KOPT-K1 (cell line): Measurements from ENCODE around the gene NALCN.

Experiments
- H3K27ac ChIP-seq: fragments of 200-600 bp; sonication (generic); 2 replicates; pipeline ENCODE4 v1.5.1; 2016; ENCODE audit warnings: antibody characterized with exemption, mild to moderate bottlenecking, low read depth, low read length; ENCODE audit not compliant: poor library complexity, severe bottlenecking
- H3K36me3 ChIP-seq: fragments of 200-600 bp; sonication (generic); 2 replicates; pipeline ENCODE4 v1.5.1; 2017; ENCODE audit warnings: antibody characterized with exemption, mild to moderate bottlenecking, low read length, moderate library complexity; ENCODE audit not compliant: insufficient read depth
- H3K9me3 ChIP-seq: fragments of 200-600 bp; sonication (generic); 2 replicates; pipeline ENCODE4 v1.5.1; 2017; ENCODE audit warnings: antibody characterized with exemption, low read length, mild to moderate bottlenecking; ENCODE audit not compliant: insufficient read depth, poor library complexity, severe bottlenecking

Gene NALCN

DNA sequence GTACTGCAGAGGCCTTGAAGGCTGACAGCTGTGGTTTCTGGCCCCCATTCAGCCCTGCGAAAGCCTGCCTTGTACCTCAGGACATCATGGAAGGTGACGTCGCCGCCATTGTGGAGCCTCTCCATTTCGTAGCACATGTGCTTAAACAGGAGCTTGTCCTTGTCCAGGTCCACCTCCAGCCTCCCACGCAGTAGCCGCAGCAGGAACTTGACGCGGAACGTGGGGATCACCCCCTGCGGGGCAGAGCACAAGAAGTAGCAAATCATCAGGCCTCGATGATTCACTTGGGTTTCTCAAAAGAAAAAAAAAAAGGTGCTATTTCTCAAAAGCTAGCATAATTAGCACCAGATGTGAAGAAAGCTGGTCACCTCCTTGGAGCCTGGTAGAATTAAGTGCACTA is 351.0 kb downstream of the NALCN start:
- Histone ChIP-seq H3K9me3 (no peaks in the 10 kb centered on the region), H3K27ac (no peak overlapping the region), H3K36me3 (no peaks in the 10 kb centered on the region)

DNA sequence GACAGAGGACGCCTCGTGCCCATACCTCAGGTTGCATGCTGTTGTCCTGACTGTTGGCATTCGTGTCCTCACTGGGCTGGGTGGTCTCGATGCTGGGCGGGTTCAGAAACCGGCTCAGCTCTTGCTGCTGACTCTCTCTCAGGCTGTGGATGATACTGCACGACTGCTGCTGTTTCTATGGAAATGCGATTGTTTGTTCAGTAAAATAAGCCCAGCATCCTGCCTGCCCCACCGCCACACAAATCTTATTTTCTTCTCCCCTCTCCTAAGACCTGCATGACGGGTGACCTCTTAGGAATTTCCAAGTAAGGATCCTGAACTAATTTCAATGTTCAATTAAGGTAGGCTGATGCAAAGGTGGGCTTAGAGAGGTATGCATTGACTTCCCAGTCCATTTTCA is 356.5 kb downstream of the NALCN start:
- H3K27ac ChIP-seq, result no peak overlapping the region
- H3K9me3 ChIP-seq, result no peaks in the 10 kb centered on the region
- H3K36me3 ChIP-seq, result no peaks in the 10 kb centered on the region

DNA sequence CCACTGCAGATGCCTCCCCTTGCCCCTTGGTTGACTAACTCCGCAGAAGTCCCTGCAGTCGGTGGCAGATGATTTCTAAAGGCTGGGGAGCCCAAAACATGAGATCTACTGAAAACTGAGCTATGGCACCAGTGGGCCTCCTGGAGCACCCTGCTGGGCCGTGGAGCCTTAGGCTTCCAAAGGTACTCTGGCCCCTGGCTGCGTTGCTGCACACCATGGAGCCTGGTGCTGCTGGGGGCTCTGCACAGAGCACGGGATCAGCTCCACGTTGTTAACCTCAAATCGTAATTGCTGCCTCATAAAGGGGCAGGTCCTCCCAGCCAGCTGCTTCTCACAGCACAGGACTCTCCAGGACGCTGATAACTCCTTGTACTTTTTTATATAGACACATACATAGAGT is 357.5 kb downstream of the NALCN start:
- H3K27ac ChIP-seq, result no peak overlapping the region
- H3K36me3 ChIP-seq, result no peaks in the 10 kb centered on the region
- H3K9me3 ChIP-seq, result no peaks in the 10 kb centered on the region

DNA sequence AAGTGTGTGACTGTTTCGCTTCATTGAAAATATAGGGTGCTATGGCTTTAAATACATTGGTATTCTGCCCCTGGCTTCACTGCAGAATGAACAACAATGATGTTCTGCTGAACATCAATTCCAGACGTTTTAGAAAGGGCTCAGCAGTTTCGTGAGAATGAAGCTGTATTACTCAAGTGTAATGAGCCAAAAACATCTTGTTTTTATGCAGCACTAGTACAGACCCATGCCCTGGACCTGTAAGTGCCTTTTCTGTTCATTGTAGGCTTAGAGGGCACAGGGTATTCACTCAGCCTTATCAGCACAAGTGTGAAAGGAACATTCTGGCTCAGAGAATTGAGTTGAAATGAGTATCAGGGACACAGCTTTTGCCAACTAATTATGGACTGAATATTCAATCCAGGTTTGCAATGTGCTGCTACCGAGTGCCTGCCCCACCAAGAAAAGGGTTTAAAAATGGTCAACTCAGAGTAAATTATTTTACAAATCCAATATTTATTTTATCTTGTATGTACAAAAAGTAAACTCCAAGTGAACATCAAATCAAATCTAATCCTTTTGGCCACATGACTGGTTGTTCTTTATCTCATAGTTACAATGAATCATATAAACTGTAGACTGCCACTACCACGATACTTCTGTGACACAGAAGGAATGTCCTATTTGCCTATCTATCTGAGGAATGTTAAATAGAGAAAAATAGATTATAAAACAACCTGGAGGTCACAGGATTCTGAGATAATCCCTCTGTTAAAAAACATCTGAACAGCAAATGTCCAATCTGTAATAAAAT is 362.8 kb downstream of the NALCN start:
- Histone ChIP-seq H3K27ac (no peak overlapping the region), H3K9me3 (no peaks in the 10 kb centered on the region), H3K36me3 (no peaks in the 10 kb centered on the region)

DNA sequence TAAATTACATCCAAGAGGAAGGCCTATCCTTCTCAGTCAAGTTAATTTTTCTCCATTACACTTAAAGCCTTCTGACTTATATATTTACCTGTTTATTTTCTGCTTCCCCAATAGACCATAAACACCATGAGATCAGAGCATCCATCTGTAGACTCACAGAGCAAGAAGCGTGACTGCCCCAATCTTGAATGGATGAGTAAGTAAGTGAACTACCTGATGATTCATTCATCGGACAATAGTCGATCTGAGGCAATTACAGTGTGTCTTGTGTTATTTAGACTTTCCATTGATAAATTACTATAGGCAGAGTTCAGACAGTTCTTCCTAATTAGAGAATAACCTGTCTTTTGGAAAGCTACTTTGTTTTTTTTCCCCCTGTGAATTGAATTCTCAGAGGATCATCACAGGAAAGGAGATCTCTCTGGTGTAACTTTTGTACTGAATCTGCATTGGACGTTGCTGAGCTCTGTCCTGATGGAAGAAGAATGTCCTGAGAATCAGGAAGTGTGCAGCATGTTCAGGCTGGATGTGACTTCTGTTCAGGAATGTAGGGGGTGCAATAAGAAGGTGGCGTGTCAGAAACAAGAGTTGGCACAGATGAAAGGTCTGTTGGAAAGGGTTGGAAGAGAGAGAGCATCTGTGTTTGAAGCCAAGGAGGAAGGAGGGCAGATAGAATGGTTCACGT is 367.0 kb downstream of the NALCN start:
- no peak overlapping the region for H3K27ac ChIP-seq
- H3K9me3 ChIP-seq, result peaks cover 10% of the 10 kb centered on the region
- no peaks in the 10 kb centered on the region for H3K36me3 ChIP-seq

DNA sequence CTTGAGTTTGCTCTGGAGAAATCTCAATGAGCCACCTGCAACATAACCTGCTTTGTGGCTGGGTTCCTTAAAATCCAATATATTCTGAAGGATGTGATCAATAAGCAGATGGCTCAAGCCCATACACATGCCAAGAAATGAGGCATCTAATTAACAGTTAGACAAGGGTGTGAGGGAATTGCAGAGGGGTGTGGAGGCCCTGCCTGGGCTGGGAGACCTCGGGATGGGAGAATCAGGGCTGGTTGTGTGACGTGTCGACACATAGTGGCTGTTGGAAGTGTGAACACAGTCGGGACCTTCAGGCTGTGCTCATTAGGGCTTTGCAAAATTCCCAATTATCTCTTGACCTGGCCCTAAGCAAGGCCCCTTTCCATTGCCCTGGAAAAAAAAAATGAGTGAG is 379.8 kb downstream of the NALCN start:
- no peak overlapping the region for H3K27ac ChIP-seq
- H3K36me3 ChIP-seq, result no peaks in the 10 kb centered on the region
- no peaks in the 10 kb centered on the region for H3K9me3 ChIP-seq

DNA sequence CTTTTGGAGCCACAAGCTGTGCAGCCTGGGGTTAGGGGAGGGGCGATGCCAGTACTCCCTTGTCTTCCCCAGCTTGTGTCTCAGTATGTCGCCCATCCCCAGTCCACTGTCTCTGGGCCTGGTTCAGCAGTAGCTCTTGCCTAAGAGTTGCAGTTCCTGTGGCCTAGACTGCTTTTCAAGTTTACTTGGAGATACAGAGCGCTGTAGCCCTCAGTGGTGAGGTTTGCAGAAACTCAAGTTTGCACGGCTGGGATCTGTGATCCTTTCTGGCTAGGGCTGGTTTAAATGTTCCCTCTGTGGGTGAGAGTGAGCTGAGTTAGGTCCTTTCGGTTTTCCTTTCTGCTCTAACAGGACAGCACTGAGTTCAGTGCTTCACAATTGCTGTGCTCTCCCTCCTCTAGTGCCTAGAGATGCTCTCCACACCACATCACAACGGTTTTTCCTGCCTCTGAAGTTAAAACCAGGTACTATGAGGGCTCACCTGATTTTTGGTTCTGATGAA is 381.1 kb downstream of the NALCN start:
- Histone ChIP-seq H3K9me3 (no peaks in the 10 kb centered on the region), H3K27ac (no peak overlapping the region), H3K36me3 (no peaks in the 10 kb centered on the region)

DNA sequence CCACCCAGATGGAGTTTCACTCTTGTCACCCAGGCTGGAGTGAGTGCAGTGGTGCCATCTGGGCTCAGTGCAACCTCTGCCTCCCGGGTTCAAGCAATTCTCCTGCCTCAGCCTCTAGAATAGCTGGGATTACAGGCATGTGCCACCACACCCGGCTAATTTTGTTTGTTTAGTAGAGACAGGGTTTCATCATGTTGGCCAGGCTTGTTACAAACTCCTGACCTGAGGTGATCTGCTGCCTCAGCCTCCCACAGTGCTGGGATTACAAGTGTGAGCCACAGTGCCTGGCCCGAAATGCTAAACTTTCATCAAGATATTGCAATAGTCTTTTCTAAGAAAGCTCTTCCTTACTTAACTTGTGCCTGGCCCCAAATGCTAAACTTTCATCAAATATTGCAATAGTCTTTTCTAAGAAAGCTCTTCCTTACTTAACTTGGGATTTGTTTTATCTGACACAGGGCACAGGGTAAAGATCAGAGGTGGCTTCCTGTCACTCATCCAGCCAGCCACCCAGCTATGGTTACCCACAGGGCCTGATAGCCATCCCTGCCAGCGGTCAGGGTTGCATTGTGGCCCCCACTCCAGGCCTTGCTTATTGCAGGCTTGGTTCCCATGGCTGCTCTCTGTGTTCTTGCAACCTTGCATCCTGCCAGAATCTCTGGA is 389.4 kb downstream of the NALCN start:
- no peaks in the 10 kb centered on the region for H3K36me3 ChIP-seq
- no peak overlapping the region for H3K27ac ChIP-seq
- H3K9me3 ChIP-seq, result no peaks in the 10 kb centered on the region

DNA sequence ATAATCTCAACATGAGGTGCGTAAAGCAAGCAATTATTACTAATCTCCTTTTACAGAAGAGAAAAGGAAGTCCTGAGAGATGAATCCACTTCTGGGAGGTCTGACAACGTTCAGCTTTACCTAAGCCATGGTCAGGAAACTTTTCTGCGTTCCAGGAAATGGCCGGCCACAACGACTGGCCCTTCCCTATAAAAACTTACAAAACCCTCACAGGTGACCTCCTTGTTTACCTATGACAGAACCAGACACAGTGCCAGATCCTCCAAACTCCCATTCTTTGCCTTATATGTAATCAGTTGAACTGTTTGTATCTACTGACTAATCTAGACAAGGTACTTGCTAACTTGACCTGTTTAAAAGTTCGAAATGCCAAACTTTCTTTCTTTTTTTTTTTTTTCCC is 390.0 kb downstream of the NALCN start:
- Histone ChIP-seq H3K27ac (no peak overlapping the region), H3K36me3 (no peaks in the 10 kb centered on the region), H3K9me3 (no peaks in the 10 kb centered on the region)

DNA sequence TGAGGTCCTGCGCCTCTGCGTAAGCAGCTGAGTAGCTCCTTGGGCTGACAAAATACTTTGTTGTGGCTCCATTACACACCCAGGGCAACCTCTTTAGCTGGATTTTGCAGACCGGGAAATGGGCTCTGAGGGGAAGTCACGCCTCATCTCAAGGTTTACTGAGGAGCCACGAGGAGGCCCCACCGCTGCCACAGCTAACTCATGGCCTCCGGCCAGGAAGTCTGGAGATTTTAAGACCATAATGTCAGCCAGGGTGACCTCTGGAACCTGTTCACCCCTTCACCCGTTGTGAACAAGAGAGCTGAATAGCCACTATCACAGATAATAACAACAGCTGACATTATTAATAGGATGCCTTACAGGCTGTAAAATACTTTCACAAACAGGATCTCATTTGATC is 390.4 kb downstream of the NALCN start:
- H3K9me3 ChIP-seq, result no peaks in the 10 kb centered on the region
- no peak overlapping the region for H3K27ac ChIP-seq
- H3K36me3 ChIP-seq, result no peaks in the 10 kb centered on the region

DNA sequence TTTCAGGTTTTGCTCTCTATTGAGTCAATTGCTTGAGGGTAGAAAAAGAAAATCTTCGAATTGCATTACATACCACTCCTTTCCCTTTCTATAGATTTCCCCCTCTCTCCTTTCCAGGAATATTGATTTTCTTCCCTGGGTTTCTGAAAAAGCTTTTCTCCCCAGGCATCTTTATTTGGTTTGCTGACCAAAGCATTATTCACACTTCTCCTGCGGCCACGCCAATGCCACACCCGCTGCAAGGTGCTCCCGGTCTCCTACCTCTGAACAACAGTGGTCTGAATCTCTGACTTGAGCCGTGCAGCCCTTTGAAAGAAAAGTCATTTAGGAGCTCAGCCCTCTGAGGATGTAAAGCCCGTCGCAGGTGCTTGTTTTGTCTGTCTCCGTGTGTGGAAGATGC is 390.8 kb downstream of the NALCN start:
- no peaks in the 10 kb centered on the region for H3K9me3 ChIP-seq
- no peaks in the 10 kb centered on the region for H3K36me3 ChIP-seq
- no peak overlapping the region for H3K27ac ChIP-seq

DNA sequence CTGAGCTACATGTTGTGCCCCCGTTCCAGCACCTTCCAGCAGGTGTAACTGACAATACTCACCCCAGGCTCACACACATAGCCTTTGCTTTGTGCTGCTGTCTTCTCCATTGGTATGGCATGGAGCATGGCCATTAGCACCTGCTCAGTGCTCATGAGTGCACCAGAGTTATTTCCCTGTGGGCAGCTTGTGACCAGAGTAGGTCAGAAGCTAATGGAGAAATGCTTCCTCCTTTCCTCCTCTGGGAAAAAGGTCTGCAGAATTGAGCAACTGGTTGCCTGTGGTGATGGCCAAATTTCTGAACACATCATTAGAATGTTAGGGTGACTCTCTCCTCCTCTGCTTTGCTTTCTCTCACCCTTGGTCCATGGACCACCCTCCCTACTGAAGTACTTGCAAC is 397.2 kb downstream of the NALCN start:
- Histone ChIP-seq H3K36me3 (no peaks in the 10 kb centered on the region), H3K27ac (no peak overlapping the region), H3K9me3 (no peaks in the 10 kb centered on the region)

DNA sequence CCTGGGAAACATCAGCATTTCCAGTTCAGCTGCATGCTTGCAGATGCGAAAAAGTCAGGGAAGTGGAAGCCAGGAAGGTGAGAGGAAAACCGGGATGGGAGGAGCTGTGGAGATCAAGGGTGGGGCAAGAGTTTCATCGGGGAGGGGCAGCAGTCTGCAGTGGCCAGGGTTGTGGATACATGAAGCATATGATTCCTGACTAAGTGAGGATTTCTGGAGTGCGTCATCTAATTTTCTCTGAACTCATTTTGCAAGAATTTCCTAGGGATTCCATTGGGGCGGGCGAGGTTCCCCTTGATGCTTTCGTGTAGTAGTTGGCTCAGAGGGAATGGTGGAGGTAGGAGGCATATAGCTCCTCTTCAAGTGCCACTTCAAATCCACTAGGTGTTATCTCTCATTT is 397.6 kb downstream of the NALCN start:
- H3K36me3 ChIP-seq, result no peaks in the 10 kb centered on the region
- H3K27ac ChIP-seq, result no peak overlapping the region
- H3K9me3 ChIP-seq, result no peaks in the 10 kb centered on the region

DNA sequence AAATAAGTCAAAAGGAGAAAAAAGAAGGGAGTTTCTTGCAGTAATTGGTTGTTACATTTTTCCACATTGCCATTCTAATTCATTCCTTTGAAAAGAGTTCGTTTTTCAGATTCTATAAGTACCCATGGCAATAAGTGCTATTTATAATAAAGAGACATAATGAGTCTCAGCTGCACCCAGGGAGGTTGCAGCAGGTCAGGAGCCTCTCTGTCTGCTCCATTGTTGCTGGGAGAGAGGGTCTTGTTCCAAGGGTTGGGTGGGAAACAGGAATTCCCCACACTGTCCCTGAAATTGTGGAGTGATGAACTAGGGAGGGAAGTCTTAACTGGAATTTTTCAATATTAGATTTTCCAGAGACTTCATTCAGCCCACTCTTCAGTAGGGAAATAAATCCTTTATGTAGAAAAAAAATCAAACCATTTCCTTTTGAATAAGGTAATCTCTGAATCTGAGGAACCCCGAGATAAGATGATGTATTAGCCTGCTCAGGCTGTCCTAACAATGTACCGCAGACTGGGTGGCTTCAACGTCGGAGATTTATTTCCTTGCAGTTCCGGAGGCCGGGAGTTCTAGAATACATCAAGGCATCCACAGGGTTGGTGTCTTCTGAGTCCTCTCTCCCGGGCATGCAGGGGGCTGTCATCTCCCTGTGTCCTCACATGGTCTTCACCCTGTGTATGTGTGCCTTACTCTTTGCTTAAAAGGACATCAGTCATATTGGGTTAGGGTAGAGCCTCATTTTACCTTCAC is 399.0 kb downstream of the NALCN start:
- H3K27ac ChIP-seq, result no peak overlapping the region
- no peaks in the 10 kb centered on the region for H3K36me3 ChIP-seq
- H3K9me3 ChIP-seq, result no peaks in the 10 kb centered on the region

DNA sequence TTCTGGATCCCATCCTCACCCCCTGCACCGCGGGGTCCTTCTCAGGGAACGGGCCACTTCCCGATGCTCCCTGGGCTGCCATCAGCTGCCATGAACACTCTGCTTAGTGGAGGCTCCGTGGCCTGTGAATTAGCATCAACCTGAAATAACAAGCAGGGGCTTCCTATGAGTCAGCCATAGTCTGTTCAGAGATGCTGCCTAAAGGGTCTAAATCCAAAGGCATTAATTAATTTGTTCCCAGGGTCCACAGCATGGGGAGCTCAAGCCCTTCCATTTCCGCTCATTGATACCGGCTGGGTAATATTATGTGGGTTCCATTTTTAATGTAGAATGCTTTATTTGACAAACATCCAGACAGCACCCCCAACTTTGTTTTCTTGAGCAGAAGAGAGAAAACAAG is 399.8 kb downstream of the NALCN start:
- Histone ChIP-seq H3K9me3 (no peaks in the 10 kb centered on the region), H3K36me3 (no peaks in the 10 kb centered on the region), H3K27ac (no peak overlapping the region)
